Ectodermal cell (in vitro differentiated cells): Measurements from ENCODE around the gene COQ10A.

Source experiments
- H3K27ac ChIP-seq: 2 replicates; pipeline ENCODE4 v1.7.0; 2013; ENCODE audit warnings: mild to moderate bottlenecking, low read depth, low read length; ENCODE audit not compliant: insufficient read depth, poor library complexity, severe bottlenecking
- H3K27me3 ChIP-seq: 2 replicates; pipeline ENCODE4 v1.7.0; 2013; ENCODE audit warnings: mild to moderate bottlenecking, low read length; ENCODE audit not compliant: insufficient read depth, control insufficient read depth, poor library complexity, severe bottlenecking
- H3K36me3 ChIP-seq: one replicate; pipeline ENCODE4 v1.7.0; 2013; ENCODE audit warnings: low read length; ENCODE audit not compliant: control insufficient read depth, insufficient read depth
- H3K4me1 ChIP-seq: one replicate; pipeline ENCODE4 v1.7.0; 2013; ENCODE audit warnings: low read length; ENCODE audit not compliant: control insufficient read depth, insufficient read depth
- H3K4me3 ChIP-seq: 2 replicates; pipeline ENCODE4 v1.7.0; 2013; ENCODE audit warnings: low read depth, low read length, control low read depth; ENCODE audit not compliant: insufficient read depth
- H3K9me3 ChIP-seq: 2 replicates; pipeline ENCODE4 v1.7.0; 2013; ENCODE audit warnings: mild to moderate bottlenecking, low read length, moderate library complexity; ENCODE audit not compliant: control insufficient read depth
- WGBS, 2 experiments: methylation state at CpG; one replicate each; pipeline ENCODE4 v1.1.7; 2013; ENCODE audit warnings: missing lambda C conversion rate in 2 of 2; 5-methylcytosine and 5-hydroxymethylcytosine counted together

Gene COQ10A

GRCh38 chr12:56243731-56244181, 23.0 kb upstream of the COQ10A start:
- Histone ChIP-seq H3K4me3 (no peak overlapping the region), H3K27ac (no peak overlapping the region), H3K27me3 (no peaks in the 10 kb centered on the region), H3K4me1 (no peaks in the 10 kb centered on the region), H3K9me3 (no peaks in the 10 kb centered on the region), H3K36me3 (peaks cover 65% of the 10 kb centered on the region)
- 91 to 97% methylated on average over 3 of the region's 3 CpGs for WGBS, 2 experiments

- Histone ChIP-seq H3K4me1 (no peaks in the 10 kb centered on the region), H3K27ac (no peak overlapping the region), H3K4me3 (no peak overlapping the region), H3K9me3 (no peaks in the 10 kb centered on the region), H3K27me3 (no peaks in the 10 kb centered on the region), H3K36me3 (peaks cover 68% of the 10 kb centered on the region)
- WGBS, 2 experiments, result 97% methylated on average over 14 of the region's 14 CpGs
Observed at GRCh38 chr12:56244494-56244893, 22.2 kb upstream of the COQ10A start.

GRCh38 chr12:56247923-56248322, 18.8 kb upstream of the COQ10A start:
- peaks cover 66% of the 10 kb centered on the region for H3K36me3 ChIP-seq

GRCh38 chr12:56248711-56249110, 18.0 kb upstream of the COQ10A start:
- peaks cover 66% of the 10 kb centered on the region for H3K36me3 ChIP-seq
- H3K9me3 ChIP-seq, result no peaks in the 10 kb centered on the region
- H3K4me3 ChIP-seq, result no peak overlapping the region
- no peaks in the 10 kb centered on the region for H3K27me3 ChIP-seq
- no peak overlapping the region for H3K27ac ChIP-seq
- 94 to 95% methylated on average over 8 of the region's 8 CpGs for WGBS, 2 experiments
- no peaks in the 10 kb centered on the region for H3K4me1 ChIP-seq

More at GRCh38 chr12:56247923-56248322, 18.8 kb upstream of the COQ10A start:
- Histone ChIP-seq H3K4me1 (no peaks in the 10 kb centered on the region), H3K9me3 (no peaks in the 10 kb centered on the region), H3K27ac (no peak overlapping the region), H3K27me3 (no peaks in the 10 kb centered on the region), H3K4me3 (no peak overlapping the region)
- WGBS, 2 experiments, result 95 to 96% methylated on average over 16 of the region's 16 CpGs

GRCh38 chr12:56252649-56253048, 14.1 kb upstream of the COQ10A start:
- Histone ChIP-seq H3K4me1 (peaks cover 11% of the 10 kb centered on the region), H3K36me3 (peaks cover 58% of the 10 kb centered on the region), H3K4me3 (no peak overlapping the region), H3K9me3 (no peaks in the 10 kb centered on the region), H3K27me3 (no peaks in the 10 kb centered on the region), H3K27ac (no peak overlapping the region)
- 97% methylated on average over 3 of the region's 3 CpGs for WGBS, 2 experiments

GRCh38 chr12:56253091-56253490, 13.7 kb upstream of the COQ10A start:
- Histone ChIP-seq H3K9me3 (no peaks in the 10 kb centered on the region), H3K36me3 (peaks cover 54% of the 10 kb centered on the region), H3K4me3 (no peak overlapping the region), H3K27ac (no peak overlapping the region), H3K27me3 (no peaks in the 10 kb centered on the region), H3K4me1 (peaks cover 11% of the 10 kb centered on the region)
- 96 to 97% methylated on average over 11 of the region's 11 CpGs for WGBS, 2 experiments

GRCh38 chr12:56255671-56256070, 11.1 kb upstream of the COQ10A start:
- Histone ChIP-seq H3K9me3 (no peaks in the 10 kb centered on the region), H3K36me3 (peaks cover 45% of the 10 kb centered on the region), H3K27ac (no peak overlapping the region), H3K4me3 (no peak overlapping the region), H3K4me1 (peaks cover 18% of the 10 kb centered on the region), H3K27me3 (no peaks in the 10 kb centered on the region)
- 94 to 96% methylated on average over 7 of the region's 7 CpGs for WGBS, 2 experiments

- Histone ChIP-seq H3K27me3 (no peaks in the 10 kb centered on the region), H3K4me1 (peaks cover 18% of the 10 kb centered on the region), H3K4me3 (peak overlapping the region; percentile 96), H3K36me3 (peaks cover 44% of the 10 kb centered on the region), H3K9me3 (no peaks in the 10 kb centered on the region), H3K27ac (no peak overlapping the region)
- 58 to 60% methylated on average over 3 to 4 of the region's 4 CpGs for WGBS, 2 experiments
Observed at GRCh38 chr12:56256326-56256960, 10.3 kb upstream of the COQ10A start.

GRCh38 chr12:56257071-56257470, 9.7 kb upstream of the COQ10A start:
- Histone ChIP-seq H3K9me3 (no peaks in the 10 kb centered on the region), H3K4me1 (peaks cover 18% of the 10 kb centered on the region), H3K27me3 (no peaks in the 10 kb centered on the region), H3K27ac (no peak overlapping the region), H3K36me3 (peaks cover 38% of the 10 kb centered on the region), H3K4me3 (peak overlapping the region; percentile 96)
- WGBS, 2 experiments, result 32 to 38% methylated on average over 8 of the region's 8 CpGs

- peak overlapping the region; percentile 8 for H3K27ac ChIP-seq
- peak overlapping the region; percentile 96 for H3K4me3 ChIP-seq
- 0 to 1% methylated on average over 27 of the region's 27 CpGs for WGBS, 2 experiments
Observed at GRCh38 chr12:56257491-56258067, 9.2 kb upstream of the COQ10A start.

More at GRCh38 chr12:56257491-56258067, 9.2 kb upstream of the COQ10A start:
- Histone ChIP-seq H3K36me3 (peaks cover 33% of the 10 kb centered on the region), H3K9me3 (no peaks in the 10 kb centered on the region), H3K4me1 (peaks cover 18% of the 10 kb centered on the region), H3K27me3 (no peaks in the 10 kb centered on the region)
